Measurements from ENCODE around the gene DUT. TPM values are rescaled to one million over a fixed set of nuclear protein-coding genes. Genes with fewer than 3 reads are reported as not detected.

Gene DUT
- total RNA-seq, 2 experiments from 2014 or later: 60.7 to 65.3 TPM

GRCh38 chr15:48374472-48374871 is 43.2 kb downstream of the DUT start:
- DNase-seq (no peak), ATAC-seq (ENCODE audit: poor library complexity) (no peak)
- Histone ChIP-seq H3K27ac (ENCODE audit: low read depth in 1 of 2, low read length in 2 of 2) (no peak overlapping the region), H3K4me3 (ENCODE audit: low read length) (no peak overlapping the region), H3K4me1 (ENCODE audit: insufficient read depth, low read length) (no peaks in the 10 kb centered on the region), H3K27me3 (ENCODE audit: control insufficient read depth in 1 of 2, insufficient read depth in 2 of 2, low read length in 2 of 2) (peaks cover 4 to 12% of the 10 kb centered on the region in 2 experiments), H3K9me3 (ENCODE audit: control insufficient read depth in 1 of 2, insufficient read depth in 1 of 2, low read length in 2 of 2) (no peaks in the 10 kb centered on the region), H3K36me3 (ENCODE audit: insufficient read depth, low read length) (no peaks in the 10 kb centered on the region)
- H3K27ac Mint-ChIP-seq: no peak overlapping the region
- TF ChIP-seq CTCF (IDR thresholded peaks at IDR 0.05): no peak
- peaks cover 58% of the 10 kb centered on the region for H3K27me3 Mint-ChIP-seq
- no peak overlapping the region for H3K4me3 Mint-ChIP-seq
- no peaks in the 10 kb centered on the region for H3K9me3 Mint-ChIP-seq
- intact Hi-C loops (cut with DNase I, micrococcal nuclease): no loop called here
- no peaks in the 10 kb centered on the region for H3K4me1 Mint-ChIP-seq (ENCODE audit: low read depth)
- no peaks in the 10 kb centered on the region for H3K36me3 Mint-ChIP-seq (ENCODE audit: low read depth)
- CTCF ChIA-PET: no interaction called here
- POLR2A ChIA-PET: no interaction called here

GRCh38 chr15:48375767-48376166 is 44.5 kb downstream of the DUT start:
- Mint-ChIP-seq H3K27me3 (peaks cover 51% of the 10 kb centered on the region), H3K27ac (no peak overlapping the region), H3K4me3 (no peak overlapping the region), H3K36me3 (ENCODE audit: low read depth) (no peaks in the 10 kb centered on the region), H3K4me1 (ENCODE audit: low read depth) (no peaks in the 10 kb centered on the region), H3K9me3 (no peaks in the 10 kb centered on the region)
- Histone ChIP-seq H3K36me3 (ENCODE audit: insufficient read depth, low read length) (no peaks in the 10 kb centered on the region), H3K4me1 (ENCODE audit: insufficient read depth, low read length) (no peaks in the 10 kb centered on the region), H3K27me3 (ENCODE audit: control insufficient read depth in 1 of 2, insufficient read depth in 2 of 2, low read length in 2 of 2) (peaks cover 4 to 12% of the 10 kb centered on the region in 2 experiments), H3K27ac (ENCODE audit: low read depth in 1 of 2, low read length in 2 of 2) (no peak overlapping the region), H3K9me3 (ENCODE audit: control insufficient read depth in 1 of 2, insufficient read depth in 1 of 2, low read length in 2 of 2) (no peaks in the 10 kb centered on the region), H3K4me3 (ENCODE audit: low read length) (no peak overlapping the region)
- DNase-seq (no peak), ATAC-seq (ENCODE audit: poor library complexity) (no peak)
- intact Hi-C loops (cut with DNase I, micrococcal nuclease): no loop called here
- ChIA-PET CTCF (interaction anchor here (0.6 kb wide), 1 partner anchor 486 kb away, joined by 3 read pairs; no protein-coding TSS in a partner anchor), POLR2A (no interaction called here)
- no peak for TF ChIP-seq CTCF (IDR thresholded peaks at IDR 0.05)

GRCh38 chr15:48380198-48380597 is 49.0 kb downstream of the DUT start:
- Histone ChIP-seq H3K36me3 (ENCODE audit: insufficient read depth, low read length) (no peaks in the 10 kb centered on the region), H3K9me3 (ENCODE audit: control insufficient read depth in 1 of 2, insufficient read depth in 1 of 2, low read length in 2 of 2) (no peaks in the 10 kb centered on the region), H3K27me3 (ENCODE audit: control insufficient read depth in 1 of 2, insufficient read depth in 2 of 2, low read length in 2 of 2) (peaks cover 0 to 9% of the 10 kb centered on the region in 2 experiments), H3K4me1 (ENCODE audit: insufficient read depth, low read length) (no peaks in the 10 kb centered on the region), H3K27ac (ENCODE audit: low read depth in 1 of 2, low read length in 2 of 2) (no peak overlapping the region), H3K4me3 (ENCODE audit: low read length) (no peak overlapping the region)
- DNase-seq (no peak), ATAC-seq (ENCODE audit: poor library complexity) (no peak)
- no peak for TF ChIP-seq CTCF (IDR thresholded peaks at IDR 0.05)
- Mint-ChIP-seq H3K27me3 (peaks cover 23% of the 10 kb centered on the region), H3K4me3 (no peak overlapping the region), H3K27ac (no peak overlapping the region), H3K9me3 (no peaks in the 10 kb centered on the region), H3K4me1 (ENCODE audit: low read depth) (no peaks in the 10 kb centered on the region), H3K36me3 (ENCODE audit: low read depth) (no peaks in the 10 kb centered on the region)
- ChIA-PET POLR2A (no interaction called here), CTCF (no interaction called here)
- intact Hi-C loops (cut with DNase I, micrococcal nuclease): no loop called here
